ACC112 (cell line): ENCODE results near the gene UBN1.

Experiments used
- H2AFZ ChIP-seq: fragments of 200-600 bp; sonication (generic); one replicate; pipeline ENCODE4 v1.6.0; 2017; ENCODE audit warnings: antibody characterized with exemption, low read length; ENCODE audit not compliant: unreplicated experiment
- H3K27ac ChIP-seq: fragments of 200-600 bp; sonication (generic); 2 replicates; pipeline ENCODE4 v1.5.1; 2014; ENCODE audit warnings: low read depth, mild to moderate bottlenecking, antibody characterized with exemption, low read length, moderate library complexity
- H3K27me3 ChIP-seq: fragments of 200-600 bp; sonication (generic); 2 replicates; pipeline ENCODE4 v1.6.1; 2014; ENCODE audit warnings: mild to moderate bottlenecking, antibody characterized with exemption, low read length, moderate library complexity, mixed read lengths; ENCODE audit not compliant: insufficient read depth
- H3K36me3 ChIP-seq: fragments of 200-600 bp; sonication (generic); 2 replicates; pipeline ENCODE4 v1.6.1; 2016; ENCODE audit warnings: mild to moderate bottlenecking, antibody characterized with exemption, low read length, moderate library complexity, mixed read lengths; ENCODE audit not compliant: insufficient read depth
- H3K4me1 ChIP-seq: fragments of 200-600 bp; sonication (generic); one replicate; pipeline ENCODE4 v1.6.1; 2016; ENCODE audit warnings: low read length, mixed read lengths; ENCODE audit not compliant: insufficient read depth, unreplicated experiment, control insufficient read depth
- H3K4me3 ChIP-seq: fragments of 200-600 bp; sonication (generic); 2 replicates; pipeline ENCODE4 v1.5.1; 2014; ENCODE audit warnings: mild to moderate bottlenecking, low read depth, low read length
- H3K79me2 ChIP-seq: fragments of 200-600 bp; sonication (generic); one replicate; pipeline ENCODE4 v1.6.0; 2016; ENCODE audit warnings: low read length; ENCODE audit not compliant: control insufficient read depth, unreplicated experiment, insufficient read depth

Gene UBN1

DNA sequence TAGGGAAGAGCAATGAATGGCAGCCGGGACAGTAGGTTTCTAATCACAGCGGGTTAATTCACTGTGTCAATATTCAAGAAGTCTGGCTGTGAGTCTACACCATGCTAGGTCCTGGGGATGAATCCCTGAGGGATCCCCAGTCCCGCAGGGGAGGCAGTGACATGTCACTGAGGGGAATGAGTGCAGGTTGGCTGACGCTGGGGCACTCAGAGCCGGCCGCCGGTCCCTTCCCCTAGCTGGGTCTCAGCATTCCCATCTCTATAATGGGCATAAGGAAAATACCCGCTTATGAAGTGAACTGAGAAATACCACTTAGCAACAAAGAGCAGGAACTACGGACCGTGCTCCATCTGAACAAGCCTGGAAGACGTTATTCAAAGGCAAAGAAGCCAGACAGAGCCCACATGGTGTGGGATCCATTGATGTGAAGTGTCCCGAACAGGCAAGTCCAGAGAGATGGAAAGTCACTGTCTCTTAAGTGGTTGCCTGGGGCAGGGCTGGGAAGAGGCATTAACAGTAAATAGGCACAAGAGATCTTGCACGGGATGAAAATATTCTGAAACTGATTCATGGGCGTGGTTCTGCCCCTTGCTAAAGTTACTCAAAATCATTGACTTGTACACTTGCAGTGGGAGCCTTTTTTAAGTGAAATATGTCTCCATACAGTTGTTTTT, 57.8 kb downstream of the UBN1 start:
- Histone ChIP-seq H3K36me3 (no peaks in the 10 kb centered on the region), H2AFZ (no peak overlapping the region), H3K27me3 (no peaks in the 10 kb centered on the region), H3K27ac (no peak overlapping the region), H3K4me3 (no peak overlapping the region), H3K79me2 (no peaks in the 10 kb centered on the region), H3K4me1 (no peaks in the 10 kb centered on the region)

DNA sequence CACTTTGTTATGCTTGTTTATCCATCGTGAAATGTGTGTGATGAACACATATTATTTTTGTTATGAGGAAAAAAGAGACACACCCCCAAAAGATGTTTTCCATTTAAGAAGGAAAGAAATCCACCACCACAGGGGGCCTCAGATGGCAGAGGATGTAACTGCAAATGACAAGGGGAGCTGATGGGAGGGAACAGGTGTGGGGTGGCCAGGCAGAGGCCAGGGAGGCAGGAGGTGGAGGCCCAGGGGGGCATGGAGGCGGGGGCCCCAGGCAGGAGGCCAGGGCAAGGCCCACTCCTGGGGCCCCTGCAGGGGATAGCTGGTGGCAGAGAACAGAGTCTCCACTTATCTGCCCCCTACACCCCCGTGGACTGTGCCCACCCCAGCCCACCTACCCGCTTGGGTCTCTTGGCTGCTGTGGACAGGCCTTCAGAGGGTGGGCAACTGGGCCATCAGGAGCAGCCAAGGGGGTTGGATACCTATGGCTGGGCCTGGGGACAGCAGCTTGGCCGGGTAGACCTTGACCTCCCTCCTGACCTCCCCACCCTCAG, 61.6 kb downstream of the UBN1 start:
- no peaks in the 10 kb centered on the region for H3K4me1 ChIP-seq
- H3K27me3 ChIP-seq = no peaks in the 10 kb centered on the region
- H3K4me3 ChIP-seq = no peak overlapping the region
- no peaks in the 10 kb centered on the region for H3K79me2 ChIP-seq
- no peak overlapping the region for H2AFZ ChIP-seq
- H3K36me3 ChIP-seq = no peaks in the 10 kb centered on the region
- no peak overlapping the region for H3K27ac ChIP-seq

- Histone ChIP-seq H2AFZ (no peak overlapping the region), H3K27me3 (no peaks in the 10 kb centered on the region), H3K79me2 (no peaks in the 10 kb centered on the region), H3K4me1 (peaks cover 1% of the 10 kb centered on the region), H3K4me3 (no peak overlapping the region), H3K36me3 (no peaks in the 10 kb centered on the region), H3K27ac (no peak overlapping the region)
These were observed 62.5 kb downstream of the UBN1 start for GRCh38 chr16:4909825-4910224.

GRCh38 chr16:4910828-4911227, 63.5 kb downstream of the UBN1 start:
- no peaks in the 10 kb centered on the region for H3K79me2 ChIP-seq
- peaks cover 9% of the 10 kb centered on the region for H3K4me1 ChIP-seq
- H2AFZ ChIP-seq = no peak overlapping the region
- H3K27me3 ChIP-seq = no peaks in the 10 kb centered on the region
- no peak overlapping the region for H3K27ac ChIP-seq
- no peaks in the 10 kb centered on the region for H3K36me3 ChIP-seq
- H3K4me3 ChIP-seq = no peak overlapping the region

GRCh38 chr16:4911970-4912386, 64.7 kb downstream of the UBN1 start:
- Histone ChIP-seq H3K27me3 (no peaks in the 10 kb centered on the region), H3K27ac (no peak overlapping the region), H3K79me2 (no peaks in the 10 kb centered on the region), H2AFZ (no peak overlapping the region), H3K4me3 (no peak overlapping the region), H3K4me1 (peaks cover 14% of the 10 kb centered on the region), H3K36me3 (no peaks in the 10 kb centered on the region)

DNA sequence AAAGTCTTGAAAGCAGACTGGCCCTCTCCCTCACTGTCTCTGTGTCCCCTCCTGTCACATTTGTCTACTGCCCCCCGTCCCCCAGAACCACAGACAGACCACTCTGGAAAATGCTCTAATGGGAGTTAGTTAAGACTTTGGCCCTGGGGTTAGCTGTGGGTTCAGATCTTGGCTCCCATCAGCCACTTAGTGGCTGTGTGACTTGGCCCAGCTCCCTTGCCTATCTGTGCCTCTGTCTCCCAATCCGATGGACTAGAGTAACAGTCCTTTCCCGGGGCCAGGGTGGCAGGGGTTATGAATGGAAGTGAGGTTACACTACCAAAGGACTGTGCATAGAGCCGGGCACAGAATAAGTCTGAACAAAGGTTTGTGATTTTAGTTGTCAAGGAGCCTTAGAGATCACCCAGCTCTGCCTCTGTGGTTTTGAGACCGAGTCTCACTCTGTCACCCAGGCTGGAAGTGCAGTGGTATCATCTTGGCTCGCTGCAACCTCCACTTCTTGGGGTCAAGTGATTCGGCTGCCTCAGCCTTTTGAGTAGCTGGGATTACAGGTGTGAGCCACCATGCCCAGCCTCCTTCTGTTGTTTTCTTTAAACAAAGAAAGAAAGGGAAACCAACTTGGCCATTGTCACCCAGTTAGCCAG, 66.0 kb downstream of the UBN1 start:
- Histone ChIP-seq H3K27me3 (no peaks in the 10 kb centered on the region), H2AFZ (no peak overlapping the region), H3K27ac (no peak overlapping the region), H3K4me1 (peaks cover 21% of the 10 kb centered on the region), H3K36me3 (no peaks in the 10 kb centered on the region), H3K79me2 (no peaks in the 10 kb centered on the region), H3K4me3 (no peak overlapping the region)

GRCh38 chr16:4913774-4914525, 66.7 kb downstream of the UBN1 start:
- H3K36me3 ChIP-seq = no peaks in the 10 kb centered on the region
- H3K79me2 ChIP-seq = no peaks in the 10 kb centered on the region
- H3K27ac ChIP-seq = no peak overlapping the region
- H3K27me3 ChIP-seq = no peaks in the 10 kb centered on the region
- H3K4me1 ChIP-seq = peaks cover 21% of the 10 kb centered on the region
- no peak overlapping the region for H2AFZ ChIP-seq
- H3K4me3 ChIP-seq = no peak overlapping the region

DNA sequence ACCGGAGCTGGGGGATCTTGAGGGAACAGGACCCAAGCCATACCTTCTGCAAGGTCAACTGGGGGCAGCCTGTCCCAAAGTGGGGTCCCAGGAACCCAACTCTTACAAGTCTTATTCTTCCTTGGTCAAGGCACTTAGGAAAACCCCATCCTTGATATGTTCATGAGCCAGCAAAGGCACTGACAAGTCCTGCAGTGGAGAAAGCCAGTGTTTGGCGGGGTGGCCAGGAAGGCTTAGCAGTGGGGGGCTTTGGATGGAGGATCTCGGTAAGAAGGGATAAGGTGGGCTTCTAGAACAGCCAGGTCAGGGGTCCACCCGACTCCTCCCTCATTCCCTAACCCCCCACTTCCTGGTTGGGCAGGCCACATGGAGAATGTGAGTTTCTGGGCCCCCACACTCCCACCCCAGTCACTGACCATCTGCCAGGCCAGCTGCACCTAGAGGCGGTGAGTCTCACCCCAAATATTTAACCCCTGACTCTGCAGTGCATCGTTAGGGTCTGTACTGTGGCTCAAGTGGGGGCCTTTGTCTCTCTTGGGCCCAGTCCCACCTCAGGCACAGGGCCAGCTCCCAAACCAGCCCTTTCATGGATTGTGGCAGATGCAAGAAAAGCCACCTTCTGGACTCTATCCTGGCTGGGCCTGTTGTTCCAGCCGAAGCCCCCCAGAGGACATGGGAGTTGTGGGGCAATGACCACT, 67.4 kb downstream of the UBN1 start:
- Histone ChIP-seq H2AFZ (no peak overlapping the region), H3K79me2 (no peaks in the 10 kb centered on the region), H3K4me3 (no peak overlapping the region), H3K27me3 (no peaks in the 10 kb centered on the region), H3K4me1 (peaks cover 21% of the 10 kb centered on the region), H3K36me3 (no peaks in the 10 kb centered on the region), H3K27ac (peak overlapping the region; percentile 50; the same call in 1 of the 2 replicates)

DNA sequence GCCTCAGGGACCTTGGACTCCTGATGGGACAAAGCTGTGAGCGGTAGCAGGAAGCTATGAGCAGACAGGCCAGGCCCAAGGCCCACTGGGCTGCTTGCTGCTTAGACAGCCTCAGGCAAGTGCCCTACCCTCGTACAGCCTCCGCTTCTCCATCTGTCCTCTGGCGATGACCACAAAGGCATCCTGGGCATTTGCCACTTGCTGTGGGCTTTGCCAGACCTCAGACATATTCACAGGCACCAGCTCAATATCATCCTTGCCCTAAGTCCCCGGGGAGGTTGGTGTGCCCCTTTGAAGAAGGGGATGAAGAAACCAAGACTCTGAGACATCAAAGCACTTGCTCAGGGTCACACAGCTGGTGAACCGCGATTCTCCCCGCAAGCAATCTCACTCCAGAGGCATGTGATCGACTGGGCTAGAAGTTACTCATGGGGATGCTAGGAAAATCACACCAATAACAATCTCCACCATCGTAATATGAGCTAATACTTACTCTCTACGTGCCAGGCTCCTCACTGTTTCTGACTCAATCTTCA, 68.0 kb downstream of the UBN1 start:
- no peak overlapping the region for H2AFZ ChIP-seq
- H3K79me2 ChIP-seq = no peaks in the 10 kb centered on the region
- H3K36me3 ChIP-seq = no peaks in the 10 kb centered on the region
- H3K27me3 ChIP-seq = no peaks in the 10 kb centered on the region
- H3K4me3 ChIP-seq = no peak overlapping the region
- peaks cover 21% of the 10 kb centered on the region for H3K4me1 ChIP-seq
- H3K27ac ChIP-seq = peak overlapping the region; percentile 78

DNA sequence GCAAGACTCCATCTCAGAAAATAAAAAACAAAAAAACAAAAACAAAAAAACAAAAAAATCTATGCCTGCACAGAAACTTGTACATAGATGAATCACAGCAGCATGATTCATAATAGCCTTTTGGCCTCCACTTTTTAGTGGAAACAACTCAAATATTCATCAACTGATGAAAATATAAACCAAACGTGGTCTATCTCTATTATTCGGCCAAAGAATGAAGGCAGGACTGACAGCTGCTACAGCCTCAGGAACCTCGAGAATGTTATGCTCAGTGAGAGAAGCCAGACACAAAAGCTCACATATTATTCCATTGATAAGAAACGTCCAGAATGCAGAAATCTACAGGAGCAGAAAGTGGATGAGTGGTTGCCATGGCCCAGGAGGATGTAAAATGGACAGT, 69.8 kb downstream of the UBN1 start:
- H3K79me2 ChIP-seq = no peaks in the 10 kb centered on the region
- H3K27ac ChIP-seq = peak overlapping the region; percentile 61
- H3K27me3 ChIP-seq = no peaks in the 10 kb centered on the region
- H3K36me3 ChIP-seq = no peaks in the 10 kb centered on the region
- no peak overlapping the region for H2AFZ ChIP-seq
- H3K4me3 ChIP-seq = no peak overlapping the region
- H3K4me1 ChIP-seq = peaks cover 21% of the 10 kb centered on the region
